ENCODE data around the gene RNF19B.
"Not testable (repeated sequence)": the region's sequence is repeated elsewhere in the genome, so short reads cannot be mapped to it uniquely, and the experiment has no call there.

The RNF19B gene

GRCh38 chr1:32928285-32928684, 36.3 kb downstream of the RNF19B start:
- DNase-seq, result no peak

GRCh38 chr1:32927441-32927840, 37.2 kb downstream of the RNF19B start:
- DNase-seq, result no peak

GRCh38 chr1:32926562-32926961, 38.0 kb downstream of the RNF19B start:
- DNase-seq, result peak; percentile 41

- DNase-seq, result peak; percentile 65
Observed at GRCh38 chr1:32925403-32926162, 39.0 kb downstream of the RNF19B start.

- DNase-seq, result peak; percentile 44
Observed at GRCh38 chr1:32924881-32925344, 39.7 kb downstream of the RNF19B start.

- DNase-seq, result no peak
Observed at GRCh38 chr1:32920833-32921232, 43.8 kb downstream of the RNF19B start.

GRCh38 chr1:32919811-32920733, 44.5 kb downstream of the RNF19B start:
- DNase-seq, result peak; percentile 65

GRCh38 chr1:32918179-32918578, 46.4 kb downstream of the RNF19B start:
- no peak for DNase-seq

- DNase-seq, result no peak
Observed at GRCh38 chr1:32917521-32917920, 47.1 kb downstream of the RNF19B start.

- no peak for DNase-seq
Observed at GRCh38 chr1:32915766-32916706, 48.6 kb downstream of the RNF19B start.

- no peak for DNase-seq
Observed at GRCh38 chr1:32910319-32910718, 54.3 kb downstream of the RNF19B start.

- no peak for DNase-seq
Observed at GRCh38 chr1:32907435-32907834, 57.2 kb downstream of the RNF19B start.

- no peak for DNase-seq
Observed at GRCh38 chr1:32906654-32907053, 58.0 kb downstream of the RNF19B start.

GRCh38 chr1:32905588-32905987, 59.0 kb downstream of the RNF19B start:
- not testable (repeated sequence) for DNase-seq

GRCh38 chr1:32904797-32905196, 59.8 kb downstream of the RNF19B start:
- DNase-seq, result no peak

GRCh38 chr1:32903991-32904785, 60.4 kb downstream of the RNF19B start:
- no peak for DNase-seq

- no peak for DNase-seq
Observed at GRCh38 chr1:32902535-32902920, 62.1 kb downstream of the RNF19B start.

GRCh38 chr1:32901823-32902534, 62.6 kb downstream of the RNF19B start:
- DNase-seq, result no peak

GRCh38 chr1:32900956-32901822, 63.4 kb downstream of the RNF19B start, which contains the start of gene TMEM54:
Gene TMEM54 (minus strand): TSS chr1:32901389. CDS start chr1:32901238, 151 bp downstream.
- DNase-seq, result no peak

- no peak for DNase-seq
Observed at GRCh38 chr1:32900371-32900955, 64.1 kb downstream of the RNF19B start.

Data from hematopoietic multipotent progenitor cell treated with erythropoietin and hydrocortisone succinate and interleukin-3 and kit ligand, for 4 days (in vitro differentiated cells).